Ishikawa (cell line): ENCODE measurements around the gene APBA1.

Experiments used
- EGR1 ChIP-seq: IDR thresholded peaks from 2 replicates; pipeline ENCODE4 v1.6.1; 2012
- EP300 ChIP-seq: IDR thresholded peaks from 2 replicates; pipeline ENCODE4 v1.6.1; 2012; ENCODE audit warnings: borderline replicate concordance
- FOXM1 ChIP-seq: IDR thresholded peaks from 2 replicates; pipeline ENCODE4 v1.6.1; 2012; ENCODE audit warnings: low read depth, borderline replicate concordance
- RAD21 ChIP-seq: IDR thresholded peaks from 2 replicates; pipeline ENCODE4 v1.6.1; 2012; ENCODE audit warnings: low read depth
- TAF1 ChIP-seq: IDR thresholded peaks from 2 replicates; pipeline ENCODE4 v1.6.1; 2012; ENCODE audit warnings: low read depth, mild to moderate bottlenecking
- TCF12 ChIP-seq: IDR thresholded peaks from 2 replicates; pipeline ENCODE4 v1.6.1; 2012; ENCODE audit warnings: low read depth
- TEAD4 ChIP-seq: IDR thresholded peaks from 2 replicates; pipeline ENCODE4 v1.6.1; 2012
- TF ChIP-seq, protein P1 (sequence below): IDR thresholded peaks from 2 replicates; pipeline ENCODE4 v1.6.1; 2012; ENCODE audit warnings: low read depth, mild to moderate bottlenecking

DNA sequence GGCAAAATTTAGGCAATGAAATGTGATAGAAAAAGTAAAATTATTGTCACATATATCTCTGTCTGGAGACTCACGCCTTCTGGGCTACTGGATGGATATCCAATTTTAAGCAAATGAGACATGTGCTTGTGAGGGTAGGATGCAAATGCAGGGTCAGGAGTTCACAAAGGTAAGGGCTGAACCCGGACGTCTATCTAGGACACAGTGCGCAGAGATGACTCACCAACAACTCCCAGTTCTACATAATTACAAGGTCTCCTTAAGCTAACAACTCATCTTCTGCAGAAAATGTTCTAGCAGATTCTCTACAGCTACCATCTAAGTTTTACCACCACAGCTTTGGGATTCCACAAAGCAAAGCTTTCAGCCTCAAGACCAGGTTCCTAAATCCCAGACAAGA is 186.7 kb downstream of the APBA1 start:
- TF ChIP-seq, protein P1, sequence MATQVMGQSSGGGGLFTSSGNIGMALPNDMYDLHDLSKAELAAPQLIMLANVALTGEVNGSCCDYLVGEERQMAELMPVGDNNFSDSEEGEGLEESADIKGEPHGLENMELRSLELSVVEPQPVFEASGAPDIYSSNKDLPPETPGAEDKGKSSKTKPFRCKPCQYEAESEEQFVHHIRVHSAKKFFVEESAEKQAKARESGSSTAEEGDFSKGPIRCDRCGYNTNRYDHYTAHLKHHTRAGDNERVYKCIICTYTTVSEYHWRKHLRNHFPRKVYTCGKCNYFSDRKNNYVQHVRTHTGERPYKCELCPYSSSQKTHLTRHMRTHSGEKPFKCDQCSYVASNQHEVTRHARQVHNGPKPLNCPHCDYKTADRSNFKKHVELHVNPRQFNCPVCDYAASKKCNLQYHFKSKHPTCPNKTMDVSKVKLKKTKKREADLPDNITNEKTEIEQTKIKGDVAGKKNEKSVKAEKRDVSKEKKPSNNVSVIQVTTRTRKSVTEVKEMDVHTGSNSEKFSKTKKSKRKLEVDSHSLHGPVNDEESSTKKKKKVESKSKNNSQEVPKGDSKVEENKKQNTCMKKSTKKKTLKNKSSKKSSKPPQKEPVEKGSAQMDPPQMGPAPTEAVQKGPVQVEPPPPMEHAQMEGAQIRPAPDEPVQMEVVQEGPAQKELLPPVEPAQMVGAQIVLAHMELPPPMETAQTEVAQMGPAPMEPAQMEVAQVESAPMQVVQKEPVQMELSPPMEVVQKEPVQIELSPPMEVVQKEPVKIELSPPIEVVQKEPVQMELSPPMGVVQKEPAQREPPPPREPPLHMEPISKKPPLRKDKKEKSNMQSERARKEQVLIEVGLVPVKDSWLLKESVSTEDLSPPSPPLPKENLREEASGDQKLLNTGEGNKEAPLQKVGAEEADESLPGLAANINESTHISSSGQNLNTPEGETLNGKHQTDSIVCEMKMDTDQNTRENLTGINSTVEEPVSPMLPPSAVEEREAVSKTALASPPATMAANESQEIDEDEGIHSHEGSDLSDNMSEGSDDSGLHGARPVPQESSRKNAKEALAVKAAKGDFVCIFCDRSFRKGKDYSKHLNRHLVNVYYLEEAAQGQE: no peak
- TF ChIP-seq EP300 (no peak), TEAD4 (no peak), RAD21 (no peak), TAF1 (no peak), EGR1 (no peak), FOXM1 (no peak), TCF12 (no peak)
